ENCODE results near the gene PLET1. TPM values are rescaled to one million over a fixed set of nuclear protein-coding genes. Genes with fewer than 3 reads are reported as not detected.
"Not testable (repeated sequence)": the region's sequence is repeated elsewhere in the genome, so short reads cannot be mapped to it uniquely, and the experiment has no call there.

PLET1 gene
- total RNA-seq, 2 donors from 2014 or later, result not detected

GRCh38 chr11:112211536-112211935, 49.1 kb downstream of the PLET1 start:
- no peak for DNase-seq (ENCODE audit: low spot score)
- no peaks in the 10 kb centered on the region for H3K27me3 ChIP-seq (replicated peaks; ENCODE audit: insufficient read depth)
- H3K4me1 ChIP-seq (replicated peaks), result no peaks in the 10 kb centered on the region
- 62% methylated on average over 2 of the region's 2 CpGs for WGBS
- intact Hi-C loops (cut with DNase I), result no loop called here
- TF ChIP-seq POLR2AphosphoS5 (IDR thresholded peaks at IDR 0.05), result no peak
- no peak for TF ChIP-seq POLR2A (IDR thresholded peaks at IDR 0.05)
- TF ChIP-seq, protein P1, sequence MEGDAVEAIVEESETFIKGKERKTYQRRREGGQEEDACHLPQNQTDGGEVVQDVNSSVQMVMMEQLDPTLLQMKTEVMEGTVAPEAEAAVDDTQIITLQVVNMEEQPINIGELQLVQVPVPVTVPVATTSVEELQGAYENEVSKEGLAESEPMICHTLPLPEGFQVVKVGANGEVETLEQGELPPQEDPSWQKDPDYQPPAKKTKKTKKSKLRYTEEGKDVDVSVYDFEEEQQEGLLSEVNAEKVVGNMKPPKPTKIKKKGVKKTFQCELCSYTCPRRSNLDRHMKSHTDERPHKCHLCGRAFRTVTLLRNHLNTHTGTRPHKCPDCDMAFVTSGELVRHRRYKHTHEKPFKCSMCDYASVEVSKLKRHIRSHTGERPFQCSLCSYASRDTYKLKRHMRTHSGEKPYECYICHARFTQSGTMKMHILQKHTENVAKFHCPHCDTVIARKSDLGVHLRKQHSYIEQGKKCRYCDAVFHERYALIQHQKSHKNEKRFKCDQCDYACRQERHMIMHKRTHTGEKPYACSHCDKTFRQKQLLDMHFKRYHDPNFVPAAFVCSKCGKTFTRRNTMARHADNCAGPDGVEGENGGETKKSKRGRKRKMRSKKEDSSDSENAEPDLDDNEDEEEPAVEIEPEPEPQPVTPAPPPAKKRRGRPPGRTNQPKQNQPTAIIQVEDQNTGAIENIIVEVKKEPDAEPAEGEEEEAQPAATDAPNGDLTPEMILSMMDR (IDR thresholded peaks at IDR 0.05), result no peak
- no peak overlapping the region for H3K27ac ChIP-seq
- H3K9me3 ChIP-seq, result no peaks in the 10 kb centered on the region
- H3K36me3 ChIP-seq, result no peaks in the 10 kb centered on the region
- H3K4me3 ChIP-seq, result no peak overlapping the region

DNA sequence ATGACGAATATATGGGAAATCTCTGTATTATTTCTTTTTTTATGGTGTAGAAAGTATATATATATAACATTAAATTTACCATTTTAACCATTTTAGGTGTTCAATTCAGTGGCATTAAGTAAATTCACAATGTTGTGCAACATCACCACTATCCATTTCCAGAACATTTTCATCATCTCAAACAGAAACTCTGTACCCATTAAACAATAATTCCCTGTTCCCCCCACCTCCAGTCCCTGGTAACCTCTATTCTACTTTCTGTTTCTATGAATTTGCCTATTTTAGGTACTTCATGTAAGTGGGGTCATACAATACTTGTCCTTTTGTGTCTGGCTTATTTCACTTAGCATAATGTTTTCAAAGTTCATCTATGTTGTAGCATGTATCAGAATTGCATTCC, 49.8 kb downstream of the PLET1 start:
- no peaks in the 10 kb centered on the region for H3K36me3 ChIP-seq
- intact Hi-C loops (cut with DNase I), result no loop called here
- no peaks in the 10 kb centered on the region for H3K9me3 ChIP-seq
- H3K27ac ChIP-seq, result no peak overlapping the region
- no peak overlapping the region for H3K4me3 ChIP-seq
- 83% methylated on average over 1 of the region's 1 CpG for WGBS
- H3K4me1 ChIP-seq (replicated peaks), result no peaks in the 10 kb centered on the region
- TF ChIP-seq POLR2AphosphoS5 (IDR thresholded peaks at IDR 0.05), result no peak
- TF ChIP-seq POLR2A (IDR thresholded peaks at IDR 0.05), result no peak
- TF ChIP-seq, protein P1 (IDR thresholded peaks at IDR 0.05), result no peak
- DNase-seq (ENCODE audit: low spot score), result no peak
- no peaks in the 10 kb centered on the region for H3K27me3 ChIP-seq (replicated peaks; ENCODE audit: insufficient read depth)

GRCh38 chr11:112206071-112206470, 54.6 kb downstream of the PLET1 start:
- no peaks in the 10 kb centered on the region for H3K36me3 ChIP-seq
- no peaks in the 10 kb centered on the region for H3K9me3 ChIP-seq
- WGBS, result 96% methylated on average over 23 of the region's 23 CpGs
- no peak overlapping the region for H3K4me3 ChIP-seq
- no peak for DNase-seq (ENCODE audit: low spot score)
- no peak overlapping the region for H3K27ac ChIP-seq
- TF ChIP-seq, protein P1 (IDR thresholded peaks at IDR 0.05), result no peak
- no peak for TF ChIP-seq POLR2A (IDR thresholded peaks at IDR 0.05)
- TF ChIP-seq POLR2AphosphoS5 (IDR thresholded peaks at IDR 0.05), result no peak
- intact Hi-C loops (cut with DNase I), result no loop called here
- H3K27me3 ChIP-seq (replicated peaks; ENCODE audit: insufficient read depth), result no peaks in the 10 kb centered on the region
- H3K4me1 ChIP-seq (replicated peaks), result no peaks in the 10 kb centered on the region

DNA sequence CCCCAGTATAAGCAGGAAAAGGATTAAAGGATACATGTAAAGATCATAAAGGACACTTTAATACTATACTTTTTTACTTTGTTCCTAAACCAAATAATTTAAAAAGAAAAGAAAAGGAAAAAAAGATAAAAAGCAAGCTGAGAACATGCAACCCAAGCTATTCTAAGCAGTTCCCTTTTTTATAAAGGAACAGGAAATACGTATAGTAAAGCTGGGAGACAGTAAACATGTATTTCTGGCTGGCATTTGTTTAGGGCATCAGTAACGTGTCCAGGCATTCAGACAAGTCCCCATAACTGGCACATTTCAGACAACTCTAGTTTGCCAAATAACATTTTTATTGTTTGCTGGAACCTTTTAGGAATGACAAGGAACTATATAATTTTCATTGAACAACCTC, 60.4 kb downstream of the PLET1 start:
- no peaks in the 10 kb centered on the region for H3K9me3 ChIP-seq
- 18% methylated on average over 2 of the region's 2 CpGs for WGBS
- no peak overlapping the region for H3K27ac ChIP-seq
- no peaks in the 10 kb centered on the region for H3K27me3 ChIP-seq (replicated peaks; ENCODE audit: insufficient read depth)
- no peaks in the 10 kb centered on the region for H3K36me3 ChIP-seq
- H3K4me3 ChIP-seq, result no peak overlapping the region
- TF ChIP-seq POLR2AphosphoS5 (IDR thresholded peaks at IDR 0.05) (no peak), POLR2A (IDR thresholded peaks at IDR 0.05) (no peak)
- TF ChIP-seq, protein P1 (IDR thresholded peaks at IDR 0.05), result no peak
- DNase-seq (ENCODE audit: low spot score), result no peak
- no peaks in the 10 kb centered on the region for H3K4me1 ChIP-seq (replicated peaks)
- intact Hi-C loops (cut with DNase I), result no loop called here

- intact Hi-C loops (cut with DNase I); H3K36me3 ChIP-seq; H3K9me3 ChIP-seq; H3K4me1 ChIP-seq (replicated peaks); DNase-seq (ENCODE audit: low spot score); H3K27ac ChIP-seq; H3K27me3 ChIP-seq (replicated peaks; ENCODE audit: insufficient read depth); H3K4me3 ChIP-seq: not testable (repeated sequence)
- WGBS, result 88% methylated on average over 4 of the region's 4 CpGs
Measured at GRCh38 chr11:112199101-112199500, 61.6 kb downstream of the PLET1 start.

Small RNA genes lying within 50 kb of the gene (small RNA-seq; reads per million reads assigned to genes)
- 0 reads per million in 2 donors for gene MRPS36P4

Other genes with a start within 250 kb of the PLET1 start
- gene DLAT, start 235.5 kb downstream of the PLET1 start, total RNA-seq, result 10 to 100 TPM; 19.9 to 21.2 TPM
- gene PIH1D2, start 186.8 kb downstream of the PLET1 start, total RNA-seq, result 10 to 100 TPM in 1 of 2 donors, 1 to 10 TPM in 1; 1.1 to 13.7 TPM
- 10 to 100 TPM; 11.8 to 16.8 TPM for gene NKAPD1, start 186.6 kb downstream of the PLET1 start, total RNA-seq
- gene TIMM8B, start 174.1 kb downstream of the PLET1 start, total RNA-seq, result 10 to 100 TPM; 43.1 to 49.5 TPM
- gene SDHD, start 174.0 kb downstream of the PLET1 start, total RNA-seq, result 100 to 1,000 TPM in 1 of 2 donors, 10 to 100 TPM in 1; 91.6 to 107 TPM
- 1 to 10 TPM; 4.0 to 8.8 TPM for gene IL18, start 96.8 kb downstream of the PLET1 start, total RNA-seq
- gene TEX12, start 93.5 kb downstream of the PLET1 start, total RNA-seq, result 1 to 10 TPM in 1 of 2 donors, not detected in 1; 4.0 TPM
- gene BCO2, start 85.3 kb downstream of the PLET1 start, total RNA-seq, result 1 to 10 TPM; 3.2 to 9.1 TPM
- 10 to 100 TPM; 24.4 to 28.7 TPM for gene PTS, start 34.4 kb downstream of the PLET1 start, total RNA-seq

All from prostate gland (tissue), 2 donors.